ENCODE measurements around the gene ATP6V1C2. TPM values are rescaled to one million over a fixed set of nuclear protein-coding genes. Genes with fewer than 3 reads are reported as not detected.

The ATP6V1C2 gene
- total and polyA plus RNA-seq, 2 experiments from 2014 or later: 0.14 to 2.1 TPM

GRCh38 chr2:10774394-10774793 lies 53.0 kb downstream of the ATP6V1C2 start:
- Histone ChIP-seq H3K27ac (ENCODE audit: low read depth) (no peak overlapping the region), H3K4me1 (ENCODE audit: insufficient read depth) (peaks cover 5% of the 10 kb centered on the region; the same call in 1 of the 2 replicates), H3K36me3 (ENCODE audit: insufficient read depth) (no peaks in the 10 kb centered on the region), H3F3A (replicated peaks; ENCODE audit: low read depth) (0 out of 2 replicates have a peak, but pooled peaks cover 4% of the 10 kb centered on the region), H4K20me1 (replicated peaks; ENCODE audit: insufficient read depth) (no peaks in the 10 kb centered on the region), H3K9me2 (ENCODE audit: insufficient read depth) (no peaks in the 10 kb centered on the region), H3K4me2 (no peak overlapping the region), H3K79me2 (replicated peaks; ENCODE audit: insufficient read depth) (no peaks in the 10 kb centered on the region), H3K27me3 (ENCODE audit: insufficient read depth) (no peaks in the 10 kb centered on the region), H3K4me3 (no peak overlapping the region), H2AFZ (no peak overlapping the region)
- H3K9me3 Mint-ChIP-seq: no peaks in the 10 kb centered on the region
- H3K27me3 Mint-ChIP-seq (ENCODE audit: insufficient read depth, low read depth, poor library complexity): peaks cover 12% of the 10 kb centered on the region
- DNase-seq (ENCODE audit: low spot score): no peak
- ATAC-seq: no peak
- H3K27ac Mint-ChIP-seq: no peak overlapping the region
- H3K4me3 Mint-ChIP-seq: no peak overlapping the region
- H3K36me3 Mint-ChIP-seq (ENCODE audit: low read depth): peaks cover 3% of the 10 kb centered on the region; the same call in 1 of the 3 replicates
- TF ChIP-seq POLR2AphosphoS5 (IDR thresholded peaks at IDR 0.05; ENCODE audit: low read depth) (no peak), ETS1 (IDR thresholded peaks at IDR 0.05) (no peak), ZNF114 (CRISPR knock-in tag; IDR thresholded peaks at IDR 0.05) (no peak), CREB1 (CRISPR knock-in tag; IDR thresholded peaks at IDR 0.05; ENCODE audit: low read depth) (no peak), NANOG (IDR thresholded peaks at IDR 0.05; ENCODE audit: borderline replicate concordance) (no peak), JUNB (IDR thresholded peaks at IDR 0.05; ENCODE audit: unreplicated experiment) (no peak)
- TF ChIP-seq, protein P1, sequence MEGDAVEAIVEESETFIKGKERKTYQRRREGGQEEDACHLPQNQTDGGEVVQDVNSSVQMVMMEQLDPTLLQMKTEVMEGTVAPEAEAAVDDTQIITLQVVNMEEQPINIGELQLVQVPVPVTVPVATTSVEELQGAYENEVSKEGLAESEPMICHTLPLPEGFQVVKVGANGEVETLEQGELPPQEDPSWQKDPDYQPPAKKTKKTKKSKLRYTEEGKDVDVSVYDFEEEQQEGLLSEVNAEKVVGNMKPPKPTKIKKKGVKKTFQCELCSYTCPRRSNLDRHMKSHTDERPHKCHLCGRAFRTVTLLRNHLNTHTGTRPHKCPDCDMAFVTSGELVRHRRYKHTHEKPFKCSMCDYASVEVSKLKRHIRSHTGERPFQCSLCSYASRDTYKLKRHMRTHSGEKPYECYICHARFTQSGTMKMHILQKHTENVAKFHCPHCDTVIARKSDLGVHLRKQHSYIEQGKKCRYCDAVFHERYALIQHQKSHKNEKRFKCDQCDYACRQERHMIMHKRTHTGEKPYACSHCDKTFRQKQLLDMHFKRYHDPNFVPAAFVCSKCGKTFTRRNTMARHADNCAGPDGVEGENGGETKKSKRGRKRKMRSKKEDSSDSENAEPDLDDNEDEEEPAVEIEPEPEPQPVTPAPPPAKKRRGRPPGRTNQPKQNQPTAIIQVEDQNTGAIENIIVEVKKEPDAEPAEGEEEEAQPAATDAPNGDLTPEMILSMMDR (conservative IDR thresholded peaks at IDR 0.05; ENCODE audit: low read depth in 2 of 2): no peak
- H3K4me1 Mint-ChIP-seq: peaks cover 4% of the 10 kb centered on the region; the same call in 2 of the 3 replicates

- no peak overlapping the region for H3K27ac Mint-ChIP-seq
- no peaks in the 10 kb centered on the region for H3K36me3 ChIP-seq (ENCODE audit: insufficient read depth)
- 0 out of 2 replicates have a peak, but pooled peaks cover 4% of the 10 kb centered on the region for H3F3A ChIP-seq (replicated peaks; ENCODE audit: low read depth)
- peaks cover 9% of the 10 kb centered on the region for H3K36me3 Mint-ChIP-seq (ENCODE audit: low read depth)
- no peak overlapping the region for H3K4me3 ChIP-seq
- H3K27me3 ChIP-seq (ENCODE audit: insufficient read depth): no peaks in the 10 kb centered on the region
- no peak overlapping the region for H3K4me3 Mint-ChIP-seq
- no peak overlapping the region for H2AFZ ChIP-seq
- H3K4me1 ChIP-seq (ENCODE audit: insufficient read depth): peaks cover 5% of the 10 kb centered on the region; the same call in 1 of the 2 replicates
- no peak overlapping the region for H3K4me2 ChIP-seq
- H4K20me1 ChIP-seq (replicated peaks; ENCODE audit: insufficient read depth): no peaks in the 10 kb centered on the region
- peak; percentile 19 for ATAC-seq
- H3K27me3 Mint-ChIP-seq (ENCODE audit: insufficient read depth, low read depth, poor library complexity): peaks cover 11% of the 10 kb centered on the region
- peaks cover 4% of the 10 kb centered on the region; the same call in 2 of the 3 replicates for H3K4me1 Mint-ChIP-seq
- H3K79me2 ChIP-seq (replicated peaks; ENCODE audit: insufficient read depth): no peaks in the 10 kb centered on the region
- no peak overlapping the region for H3K27ac ChIP-seq (ENCODE audit: low read depth)
- H3K9me3 Mint-ChIP-seq: no peaks in the 10 kb centered on the region
- DNase-seq (ENCODE audit: low spot score): peak; percentile 27
- no peaks in the 10 kb centered on the region for H3K9me2 ChIP-seq (ENCODE audit: insufficient read depth)
- TF ChIP-seq ZNF114 (CRISPR knock-in tag; IDR thresholded peaks at IDR 0.05) (no peak), NANOG (IDR thresholded peaks at IDR 0.05; ENCODE audit: borderline replicate concordance) (no peak), ZNF331 (CRISPR knock-in tag; IDR thresholded peaks at IDR 0.05; ENCODE audit: low read depth) (no peak), CREB1 (CRISPR knock-in tag; IDR thresholded peaks at IDR 0.05; ENCODE audit: low read depth) (no peak), ETS1 (IDR thresholded peaks at IDR 0.05) (no peak), EZH2phosphoT487 (IDR thresholded peaks at IDR 0.05; ENCODE audit: unreplicated experiment) (no peak), EZH2 (IDR thresholded peaks at IDR 0.05; ENCODE audit: low read depth, unreplicated experiment) (no peak)
- TF ChIP-seq, protein P1 (conservative IDR thresholded peaks at IDR 0.05; ENCODE audit: low read depth in 2 of 2): no peak
- TF ChIP-seq, protein P2, sequence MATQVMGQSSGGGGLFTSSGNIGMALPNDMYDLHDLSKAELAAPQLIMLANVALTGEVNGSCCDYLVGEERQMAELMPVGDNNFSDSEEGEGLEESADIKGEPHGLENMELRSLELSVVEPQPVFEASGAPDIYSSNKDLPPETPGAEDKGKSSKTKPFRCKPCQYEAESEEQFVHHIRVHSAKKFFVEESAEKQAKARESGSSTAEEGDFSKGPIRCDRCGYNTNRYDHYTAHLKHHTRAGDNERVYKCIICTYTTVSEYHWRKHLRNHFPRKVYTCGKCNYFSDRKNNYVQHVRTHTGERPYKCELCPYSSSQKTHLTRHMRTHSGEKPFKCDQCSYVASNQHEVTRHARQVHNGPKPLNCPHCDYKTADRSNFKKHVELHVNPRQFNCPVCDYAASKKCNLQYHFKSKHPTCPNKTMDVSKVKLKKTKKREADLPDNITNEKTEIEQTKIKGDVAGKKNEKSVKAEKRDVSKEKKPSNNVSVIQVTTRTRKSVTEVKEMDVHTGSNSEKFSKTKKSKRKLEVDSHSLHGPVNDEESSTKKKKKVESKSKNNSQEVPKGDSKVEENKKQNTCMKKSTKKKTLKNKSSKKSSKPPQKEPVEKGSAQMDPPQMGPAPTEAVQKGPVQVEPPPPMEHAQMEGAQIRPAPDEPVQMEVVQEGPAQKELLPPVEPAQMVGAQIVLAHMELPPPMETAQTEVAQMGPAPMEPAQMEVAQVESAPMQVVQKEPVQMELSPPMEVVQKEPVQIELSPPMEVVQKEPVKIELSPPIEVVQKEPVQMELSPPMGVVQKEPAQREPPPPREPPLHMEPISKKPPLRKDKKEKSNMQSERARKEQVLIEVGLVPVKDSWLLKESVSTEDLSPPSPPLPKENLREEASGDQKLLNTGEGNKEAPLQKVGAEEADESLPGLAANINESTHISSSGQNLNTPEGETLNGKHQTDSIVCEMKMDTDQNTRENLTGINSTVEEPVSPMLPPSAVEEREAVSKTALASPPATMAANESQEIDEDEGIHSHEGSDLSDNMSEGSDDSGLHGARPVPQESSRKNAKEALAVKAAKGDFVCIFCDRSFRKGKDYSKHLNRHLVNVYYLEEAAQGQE (IDR thresholded peaks at IDR 0.05; ENCODE audit: unreplicated experiment): no peak
These were observed 53.8 kb downstream of the ATP6V1C2 start for GRCh38 chr2:10775021-10775780.
